Activated CD4-positive, alpha-beta T cell treated with anti-CD3 and anti-CD28 coated beads, Interleukin-2, amount 50 U/mL, for 16 hours (primary cell): ENCODE results near the gene MRNIP.
A peak's percentile ranks its signal among the peaks of the same experiment; 100 is the strongest.
"Not testable (repeated sequence)": the region's sequence is repeated elsewhere in the genome, so short reads cannot be mapped to it uniquely, and the experiment has no call there.

ENCODE experiments used
- DNase-seq: peaks from one replicate; pipeline ENCODE4 v3.0.0-alpha.2; 2020

The MRNIP gene

GRCh38 chr5:179802207-179802883 is 56.3 kb downstream of the MRNIP start:
- no peak for DNase-seq

DNA sequence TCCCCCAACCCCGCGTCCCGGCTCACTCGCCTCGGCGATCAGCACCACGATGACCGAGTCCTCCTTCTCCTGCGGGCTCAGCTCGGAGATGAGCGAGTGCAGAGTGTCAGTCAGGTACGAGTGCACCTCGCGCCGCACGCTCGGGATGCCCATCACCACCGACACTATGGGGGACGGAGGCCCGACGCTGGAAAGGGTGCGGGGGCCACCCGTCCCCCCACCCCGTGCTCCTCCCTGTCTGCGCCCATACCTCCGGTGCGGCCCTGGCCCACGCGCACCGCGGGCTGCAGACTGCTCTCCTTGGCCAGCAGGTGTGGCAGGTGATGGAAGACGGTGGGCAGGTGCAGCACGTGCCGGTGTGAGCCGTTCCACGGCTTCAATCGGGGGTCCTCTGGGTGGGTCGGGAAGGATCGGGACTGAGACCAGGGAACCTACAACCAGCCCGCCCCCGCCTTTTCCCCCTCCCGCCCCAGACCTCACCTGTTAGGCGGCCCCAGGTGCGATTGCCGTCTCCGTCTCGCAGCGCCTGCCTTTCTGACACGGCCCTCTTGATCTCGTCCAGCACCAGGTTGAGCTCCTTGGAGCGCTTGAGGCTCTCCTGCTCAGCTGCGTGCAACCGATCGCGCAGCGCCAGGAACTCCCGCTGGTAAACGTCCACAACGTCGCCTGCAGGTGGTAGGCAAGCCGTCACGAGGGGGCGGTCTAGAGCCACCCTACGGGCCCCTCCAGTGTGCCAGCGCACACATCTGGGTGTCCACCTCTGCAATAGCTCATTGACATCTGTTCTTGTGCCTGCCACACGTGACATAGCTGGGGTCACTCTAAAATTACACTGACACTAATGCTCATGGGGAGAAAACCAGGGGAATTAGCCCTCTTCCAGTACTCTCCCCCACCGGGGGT is 57.1 kb downstream of the MRNIP start:
- peak; percentile 83 for DNase-seq

DNA sequence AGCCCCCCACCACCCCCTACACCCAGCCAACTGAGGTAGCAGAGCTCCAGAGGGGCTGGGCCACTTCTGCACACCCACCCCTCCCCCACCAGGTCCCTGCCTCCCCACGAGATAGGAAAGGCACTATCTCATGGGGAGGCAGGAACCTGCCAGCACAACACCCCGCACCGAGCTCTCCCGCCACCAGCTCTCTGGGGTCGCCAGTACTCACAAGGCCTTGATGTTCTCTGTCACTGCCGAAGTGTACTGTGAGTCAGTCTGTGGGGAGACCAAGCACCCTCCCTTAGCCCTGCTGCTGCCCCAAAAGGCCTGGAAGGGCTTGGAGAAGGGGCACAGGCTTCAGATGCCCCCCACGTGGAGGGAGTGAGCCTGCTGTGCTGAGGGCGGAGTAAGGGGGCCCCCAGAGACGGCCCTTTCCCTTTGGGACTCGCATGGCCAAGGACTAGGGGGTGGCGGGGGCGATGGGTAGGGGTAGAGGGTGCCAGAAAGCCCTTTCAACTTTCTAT is 57.9 kb downstream of the MRNIP start:
- DNase-seq: no peak

GRCh38 chr5:179800071-179800695 is 58.4 kb downstream of the MRNIP start:
- no peak for DNase-seq

- no peak for DNase-seq
Observed at GRCh38 chr5:179799644-179799973, 59.0 kb downstream of the MRNIP start.

DNA sequence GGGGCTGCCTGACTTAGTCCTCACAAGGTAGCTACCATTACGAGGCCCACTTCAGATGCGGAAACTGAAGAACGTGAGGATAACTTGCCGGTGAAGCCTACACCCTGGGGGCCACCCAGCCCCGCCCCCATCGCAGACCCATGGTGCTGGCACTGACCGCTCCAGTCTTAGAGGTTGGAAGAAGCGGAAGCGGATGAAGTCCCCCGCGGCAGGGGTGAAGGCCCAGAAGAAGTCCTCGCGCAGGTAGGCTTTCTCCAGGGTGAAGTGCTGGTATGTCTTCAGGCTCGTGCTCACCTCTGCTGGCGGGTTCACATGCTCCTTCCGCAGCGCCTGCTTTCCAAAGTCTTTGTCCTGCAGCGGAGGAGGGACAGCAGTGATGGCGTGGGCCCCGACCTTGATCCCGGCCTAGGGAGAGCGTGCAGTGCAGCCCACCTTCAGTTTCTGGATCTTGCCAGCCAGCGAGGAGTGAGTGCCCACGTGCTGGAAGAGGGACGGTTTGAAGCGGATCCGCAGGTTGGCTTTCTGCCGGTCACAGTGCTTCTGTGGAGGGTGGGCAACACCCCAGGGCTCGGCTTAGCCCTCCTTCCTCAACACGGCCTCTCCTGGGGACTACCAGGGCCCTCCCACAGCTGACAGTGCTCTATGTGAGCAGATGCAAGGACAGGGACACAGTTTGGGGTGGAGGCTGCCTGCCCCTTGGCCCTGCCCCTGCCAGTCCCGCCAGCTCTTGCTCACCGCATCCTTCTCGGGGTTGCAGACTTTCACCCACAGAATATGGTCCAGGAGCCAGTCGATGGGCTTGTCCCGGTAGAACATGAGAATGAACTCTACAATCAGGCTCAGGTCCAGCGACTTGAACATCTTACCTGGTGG is 59.6 kb downstream of the MRNIP start:
- no peak for DNase-seq

DNA sequence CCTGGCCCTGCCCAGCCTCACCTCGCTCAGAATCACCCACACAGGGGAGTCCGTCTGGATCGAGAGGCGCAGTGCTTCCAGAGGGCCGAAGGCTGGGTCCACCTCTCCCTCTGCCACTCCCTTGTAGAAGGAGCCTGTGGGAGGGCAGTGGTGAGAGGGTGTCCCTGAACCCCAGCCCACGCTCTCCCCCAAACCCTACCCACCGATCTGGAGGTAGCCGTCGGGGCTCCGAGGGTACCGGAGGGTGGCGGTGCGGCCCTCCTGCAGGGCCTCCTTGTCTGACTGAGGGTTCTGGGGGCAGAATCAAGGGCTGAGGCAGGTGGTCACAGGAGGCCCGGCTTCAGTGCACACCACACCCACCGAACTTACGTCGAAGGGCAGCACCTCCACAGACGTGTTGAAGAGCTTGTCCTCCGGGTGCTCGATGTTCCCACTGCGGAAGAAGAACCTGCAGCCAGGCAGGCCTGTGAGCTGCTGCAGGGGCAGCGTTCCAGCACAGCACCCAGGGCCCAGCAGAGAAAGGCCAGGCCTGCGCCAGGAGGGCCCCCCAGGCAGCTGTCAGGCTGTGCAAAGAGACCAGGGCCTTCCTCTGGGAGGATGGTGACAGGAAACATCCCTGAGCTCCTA is 60.4 kb downstream of the MRNIP start:
- no peak for DNase-seq

DNA sequence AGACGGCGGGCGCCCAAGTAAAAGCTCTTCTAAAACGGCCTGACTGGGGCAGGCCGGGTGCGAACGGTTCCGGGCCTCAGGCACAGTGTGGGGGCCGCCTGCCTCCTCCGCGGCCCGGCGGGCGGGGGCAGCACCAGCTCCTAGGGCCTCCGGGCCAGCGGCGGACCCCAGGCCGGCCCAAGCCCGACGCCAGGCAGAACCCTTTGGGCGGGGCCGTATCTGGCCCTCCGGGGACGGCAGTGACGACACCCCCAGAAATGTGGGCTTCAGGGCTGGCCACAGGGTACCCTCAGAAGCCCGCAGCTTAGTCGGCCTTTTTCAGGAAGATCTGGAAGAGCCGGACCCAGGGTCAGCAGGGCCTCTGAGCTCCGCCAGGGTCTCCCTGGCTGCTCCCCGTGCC is 60.9 kb downstream of the MRNIP start:
- no peak for DNase-seq

DNA sequence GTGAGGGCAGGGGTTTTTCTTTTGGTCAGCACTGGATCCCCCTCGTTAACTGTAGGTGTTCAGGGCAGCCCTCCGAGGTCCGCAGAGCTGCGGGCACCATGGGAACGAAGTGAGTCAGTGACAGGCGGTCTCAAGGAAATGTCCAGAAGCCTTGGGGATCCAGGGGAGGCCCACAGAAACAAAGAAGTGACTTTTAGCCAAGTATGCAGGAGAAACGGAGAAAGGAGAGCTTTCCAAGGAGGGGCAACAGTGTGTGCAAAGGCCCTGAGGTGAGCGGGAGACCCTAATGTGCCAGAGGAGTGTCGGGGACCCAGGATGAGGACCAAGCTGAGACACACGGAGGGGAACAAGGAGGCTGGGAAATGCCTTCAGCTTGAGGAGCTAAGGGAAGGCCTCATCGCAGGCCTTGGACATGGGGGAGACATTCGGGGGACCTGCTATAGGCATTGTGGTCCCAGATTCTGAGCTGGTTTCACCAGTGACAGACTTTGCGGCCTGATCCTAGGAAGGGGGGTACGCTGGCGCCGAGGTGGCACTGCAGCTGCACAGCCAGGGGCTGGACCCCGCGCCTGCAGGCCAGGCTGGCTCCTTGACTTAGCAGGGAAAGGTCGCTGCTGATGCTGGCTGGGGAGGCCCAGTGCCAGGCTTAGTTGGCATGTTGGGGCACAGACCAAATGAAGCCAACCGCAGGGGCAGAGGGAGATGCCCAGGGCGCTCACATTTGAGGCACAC is 61.6 kb downstream of the MRNIP start:
- DNase-seq: no peak

GRCh38 chr5:179795863-179796833 is 62.5 kb downstream of the MRNIP start:
- DNase-seq: peak; percentile 66

DNA sequence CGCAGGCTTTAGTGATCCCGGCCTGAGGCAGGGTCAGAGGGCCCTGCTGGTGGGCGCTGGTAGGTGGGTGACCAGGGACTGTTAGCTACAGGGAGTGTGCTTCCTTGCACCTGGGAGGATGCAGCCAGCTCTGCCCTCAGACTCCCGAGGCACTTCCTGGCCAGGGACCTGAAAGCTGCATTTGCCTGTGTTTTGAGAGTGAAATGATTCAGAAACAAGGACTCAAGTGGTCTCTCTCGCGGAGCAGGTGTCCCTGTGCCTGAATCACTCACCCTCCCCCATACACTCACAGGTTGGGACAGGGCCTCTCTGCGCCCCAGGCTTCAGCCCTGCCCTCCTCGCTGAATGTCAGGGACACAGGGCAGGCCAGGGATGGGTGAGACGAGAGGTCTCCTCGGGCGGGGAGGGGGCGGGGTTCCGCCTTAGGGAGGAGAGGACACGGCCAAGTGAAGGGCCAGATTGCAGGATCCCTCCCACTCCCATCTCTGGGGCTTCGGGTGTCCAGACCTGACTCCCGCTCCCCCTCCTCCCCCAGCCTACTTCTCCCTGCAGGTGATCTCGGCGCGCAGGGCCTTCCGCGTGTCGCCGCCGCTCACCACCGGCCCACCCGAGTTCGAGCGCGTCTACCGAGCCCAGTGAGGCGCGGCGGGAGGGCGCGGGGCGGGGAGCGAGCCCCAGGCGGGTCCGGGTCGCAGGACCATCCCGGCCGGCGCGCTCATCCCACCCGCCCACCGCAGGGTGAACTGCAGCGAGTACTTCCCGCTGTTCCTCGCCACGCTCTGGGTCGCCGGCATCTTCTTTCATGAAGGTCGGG is 63.4 kb downstream of the MRNIP start:
- no peak for DNase-seq

DNA sequence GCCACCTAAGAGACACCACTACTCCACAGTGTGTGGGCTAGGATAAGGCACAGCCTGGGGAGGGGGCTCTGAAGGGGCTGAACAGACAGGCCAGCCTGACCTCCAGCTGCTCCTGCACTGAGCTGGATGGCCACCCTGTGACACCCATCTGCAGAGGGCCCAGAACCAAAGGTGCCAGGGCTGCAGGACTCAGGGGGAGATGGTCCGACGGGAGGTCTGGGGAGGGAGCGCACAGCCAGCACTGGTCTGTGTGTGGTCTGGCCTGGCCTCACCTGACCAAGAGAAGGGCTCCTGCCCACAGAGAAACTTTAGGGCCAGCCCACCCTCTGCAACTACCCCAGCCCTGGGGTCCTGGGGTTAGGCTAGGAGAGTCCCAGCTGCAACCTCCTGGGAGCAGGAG is 64.0 kb downstream of the MRNIP start:
- DNase-seq: no peak

DNA sequence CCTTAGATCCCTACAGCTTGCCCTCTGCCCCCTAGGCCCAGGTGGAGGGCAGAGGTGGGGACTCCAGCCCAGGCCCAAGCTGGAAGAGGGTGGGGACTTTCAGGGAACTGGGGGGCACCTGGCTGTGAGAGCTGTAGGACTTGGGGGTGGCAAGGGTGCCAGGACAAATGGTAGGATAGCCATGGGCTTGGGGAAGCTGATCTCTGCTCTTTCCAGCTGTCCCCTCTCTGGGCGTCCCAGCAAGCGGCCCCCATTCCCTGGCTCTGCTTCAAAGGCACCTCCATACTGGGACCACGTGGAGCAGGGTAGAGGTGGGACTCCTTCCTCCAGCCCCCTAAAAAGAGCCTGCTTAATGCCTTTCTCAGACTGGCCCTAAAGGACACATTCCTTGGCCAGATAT is 64.4 kb downstream of the MRNIP start:
- no peak for DNase-seq

- DNase-seq: peak; percentile 35
Observed at GRCh38 chr5:179793468-179794139, 65.0 kb downstream of the MRNIP start, which contains the start of gene LTC4S. Gene LTC4S (plus strand): TSS chr5:179793986. CDS start chr5:179794081, 95 bp downstream.

DNA sequence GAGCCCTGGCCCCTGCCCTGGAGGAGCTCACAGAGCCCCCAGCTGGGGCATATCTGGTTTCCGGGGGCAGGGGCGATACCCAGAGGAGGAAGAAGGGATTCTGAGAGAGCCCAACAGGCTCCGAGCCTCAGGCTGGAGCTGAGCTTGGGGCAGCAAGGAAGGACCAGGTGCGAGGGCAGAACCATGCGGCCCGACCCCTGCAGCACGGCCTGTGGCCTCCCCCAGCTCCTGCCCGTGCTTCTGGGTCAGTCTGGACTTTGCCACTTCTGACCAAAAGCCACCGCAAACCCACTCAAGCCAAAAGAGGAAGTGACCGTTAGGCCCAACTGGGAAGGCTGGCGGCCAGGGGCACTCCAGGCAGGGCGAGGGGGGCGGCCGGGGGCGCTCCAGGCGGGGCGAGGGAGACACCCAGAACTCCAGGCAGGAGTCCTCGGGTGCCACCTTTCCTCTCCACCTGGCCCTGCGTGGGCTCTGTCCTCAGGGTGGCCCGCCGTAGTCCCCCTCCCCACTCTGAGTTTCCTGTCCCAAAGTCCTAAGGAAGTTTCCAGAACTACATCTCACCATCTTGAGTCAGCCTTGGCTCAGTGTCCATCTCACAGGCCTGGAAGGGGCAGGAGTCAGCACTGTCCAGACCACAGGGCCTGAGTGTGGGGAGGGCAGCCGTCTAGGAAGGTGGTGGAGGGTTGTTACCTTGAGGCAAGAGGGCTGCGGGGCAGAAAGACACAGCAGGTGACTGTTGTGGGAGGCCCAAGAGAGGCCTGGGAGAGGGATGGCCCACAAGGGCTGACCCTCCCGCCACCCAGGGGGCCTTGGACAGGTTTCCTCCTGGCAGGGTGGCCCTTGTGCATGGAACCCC is 65.8 kb downstream of the MRNIP start:
- DNase-seq: no peak

GRCh38 chr5:179791881-179792611 is 66.6 kb downstream of the MRNIP start:
- DNase-seq: no peak

DNA sequence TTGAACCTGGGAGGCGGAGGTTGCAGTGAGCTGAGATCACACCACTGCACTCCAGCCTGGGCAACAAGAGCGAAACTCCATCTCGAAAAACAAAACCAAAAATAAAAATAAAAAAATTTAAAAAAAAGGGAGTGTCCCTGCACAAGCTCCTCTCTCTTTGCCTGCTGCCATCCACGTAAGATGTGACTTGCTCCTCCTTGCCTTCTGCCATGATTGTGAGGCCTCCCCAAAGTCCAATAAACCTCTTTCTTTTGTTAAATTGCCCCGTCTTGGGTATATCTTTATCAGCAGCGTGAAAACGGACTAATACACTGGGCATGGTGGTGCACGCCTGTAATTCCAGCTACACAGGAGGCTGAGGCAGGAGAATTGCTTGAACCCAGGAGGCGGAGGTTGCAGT is 69.3 kb downstream of the MRNIP start:
- DNase-seq: not testable (repeated sequence)
